ENCODE measurements around the gene GLRA1.

DNA sequence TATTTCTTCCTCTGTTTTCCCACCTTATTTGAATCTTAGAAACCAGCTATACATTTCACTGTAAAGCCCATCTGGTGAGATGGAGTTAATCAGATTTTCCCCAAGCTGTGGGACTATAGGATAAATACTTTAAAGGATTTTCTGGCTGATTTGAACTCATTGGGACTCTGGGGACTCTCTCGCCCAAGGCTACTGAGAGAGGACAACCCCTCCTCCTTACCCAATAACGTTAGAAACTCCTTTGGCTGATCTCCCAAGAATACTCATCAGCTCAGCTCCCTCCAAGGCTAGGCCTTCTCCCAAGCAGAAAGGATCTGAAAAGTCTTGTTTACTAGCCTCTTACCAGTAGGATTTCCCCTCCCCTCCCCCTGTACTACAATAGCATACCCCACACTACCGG lies 1.5 kb upstream of the GLRA1 start:
- TF ChIP-seq, protein P1, sequence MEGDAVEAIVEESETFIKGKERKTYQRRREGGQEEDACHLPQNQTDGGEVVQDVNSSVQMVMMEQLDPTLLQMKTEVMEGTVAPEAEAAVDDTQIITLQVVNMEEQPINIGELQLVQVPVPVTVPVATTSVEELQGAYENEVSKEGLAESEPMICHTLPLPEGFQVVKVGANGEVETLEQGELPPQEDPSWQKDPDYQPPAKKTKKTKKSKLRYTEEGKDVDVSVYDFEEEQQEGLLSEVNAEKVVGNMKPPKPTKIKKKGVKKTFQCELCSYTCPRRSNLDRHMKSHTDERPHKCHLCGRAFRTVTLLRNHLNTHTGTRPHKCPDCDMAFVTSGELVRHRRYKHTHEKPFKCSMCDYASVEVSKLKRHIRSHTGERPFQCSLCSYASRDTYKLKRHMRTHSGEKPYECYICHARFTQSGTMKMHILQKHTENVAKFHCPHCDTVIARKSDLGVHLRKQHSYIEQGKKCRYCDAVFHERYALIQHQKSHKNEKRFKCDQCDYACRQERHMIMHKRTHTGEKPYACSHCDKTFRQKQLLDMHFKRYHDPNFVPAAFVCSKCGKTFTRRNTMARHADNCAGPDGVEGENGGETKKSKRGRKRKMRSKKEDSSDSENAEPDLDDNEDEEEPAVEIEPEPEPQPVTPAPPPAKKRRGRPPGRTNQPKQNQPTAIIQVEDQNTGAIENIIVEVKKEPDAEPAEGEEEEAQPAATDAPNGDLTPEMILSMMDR (IDR thresholded peaks at IDR 0.05) = no peak
- no peak for TF ChIP-seq POLR2A (IDR thresholded peaks at IDR 0.05; ENCODE audit: low read depth)

Data from esophagus muscularis mucosa (tissue), 3 donors.